ENCODE measurements around the gene ETV5. TPM values are rescaled to one million over a fixed set of nuclear protein-coding genes. Genes with fewer than 3 reads are reported as not detected.

The ETV5 gene
- total RNA-seq, 1 experiment from 2014 or later, result 16.2 TPM

DNA sequence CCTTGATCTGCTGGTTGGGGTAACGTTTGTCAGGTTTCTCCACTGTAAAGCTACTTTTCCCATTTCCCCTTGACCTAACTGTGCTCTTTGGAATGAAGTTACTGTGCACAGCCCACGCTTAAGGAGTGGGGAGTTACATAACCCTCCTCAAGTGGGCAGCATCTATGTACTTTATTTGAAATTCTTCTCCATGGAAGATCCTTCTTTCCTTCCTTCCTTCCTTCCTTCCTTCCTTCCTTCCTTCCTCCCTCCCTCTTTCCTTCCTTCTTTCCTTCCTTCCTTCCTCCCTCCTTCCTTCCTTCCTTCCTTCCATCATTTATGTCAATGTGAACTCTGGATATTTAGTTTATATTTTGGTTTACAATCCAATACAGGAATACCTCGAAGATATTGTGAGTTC is 94.0 kb downstream of the ETV5 start:
- Histone ChIP-seq H3K9me3 (no peaks in the 10 kb centered on the region), H3K36me3 (ENCODE audit: control insufficient read depth, insufficient read depth, low read length) (no peaks in the 10 kb centered on the region), H3K27me3 (replicated peaks; ENCODE audit: control insufficient read depth, insufficient read depth, low read length) (no peaks in the 10 kb centered on the region), H3K4me1 (no peaks in the 10 kb centered on the region), H3K4me3 (ENCODE audit: low read depth, low read length) (no peak overlapping the region)
- Mint-ChIP-seq H3K36me3 (ENCODE audit: insufficient read depth, unreplicated experiment) (no peaks in the 10 kb centered on the region), H3K9me3 (ENCODE audit: unreplicated experiment) (no peaks in the 10 kb centered on the region), H3K4me1 (ENCODE audit: low read depth, unreplicated experiment) (no peaks in the 10 kb centered on the region), H3K4me3 (ENCODE audit: unreplicated experiment) (no peak overlapping the region), H3K27me3 (ENCODE audit: insufficient read depth, unreplicated experiment) (peaks cover 10% of the 10 kb centered on the region), H3K27ac (ENCODE audit: unreplicated experiment) (no peak overlapping the region)
- no peak for DNase-seq
- TF ChIP-seq CTCF (IDR thresholded peaks at IDR 0.05; ENCODE audit: insufficient read depth in 1 of 2, low read depth in 1 of 2, low read length in 1 of 2, severe bottlenecking in 1 of 2, unreplicated experiment in 1 of 2), result no peak
- no TSS peak for BruUV-seq (replicated peaks)
- POLR2A ChIA-PET, result no interaction called here
- intact Hi-C loops (cut with micrococcal nuclease; ENCODE audit: unreplicated experiment), result no loop called here
- CTCF ChIA-PET, result no interaction called here

GRCh38 chr3:186013312-186013711 is 95.6 kb downstream of the ETV5 start:
- no peaks in the 10 kb centered on the region for H3K36me3 Mint-ChIP-seq (ENCODE audit: insufficient read depth, unreplicated experiment)
- BruUV-seq (replicated peaks), result no TSS peak
- H3K4me1 Mint-ChIP-seq (ENCODE audit: low read depth, unreplicated experiment), result no peaks in the 10 kb centered on the region
- TF ChIP-seq CTCF (IDR thresholded peaks at IDR 0.05; ENCODE audit: insufficient read depth in 1 of 2, low read depth in 1 of 2, low read length in 1 of 2, severe bottlenecking in 1 of 2, unreplicated experiment in 1 of 2), result no peak
- no peak overlapping the region for H3K4me3 ChIP-seq (ENCODE audit: low read depth, low read length)
- CTCF ChIA-PET, result no interaction called here
- no peaks in the 10 kb centered on the region for H3K27me3 ChIP-seq (replicated peaks; ENCODE audit: control insufficient read depth, insufficient read depth, low read length)
- no peaks in the 10 kb centered on the region for H3K36me3 ChIP-seq (ENCODE audit: control insufficient read depth, insufficient read depth, low read length)
- POLR2A ChIA-PET, result no interaction called here
- H3K9me3 ChIP-seq, result no peaks in the 10 kb centered on the region
- intact Hi-C loops (cut with micrococcal nuclease; ENCODE audit: unreplicated experiment), result no loop called here
- peaks cover 10% of the 10 kb centered on the region for H3K27me3 Mint-ChIP-seq (ENCODE audit: insufficient read depth, unreplicated experiment)
- no peak for DNase-seq
- H3K27ac Mint-ChIP-seq (ENCODE audit: unreplicated experiment), result no peak overlapping the region
- no peaks in the 10 kb centered on the region for H3K4me1 ChIP-seq
- H3K4me3 Mint-ChIP-seq (ENCODE audit: unreplicated experiment), result no peak overlapping the region
- H3K9me3 Mint-ChIP-seq (ENCODE audit: unreplicated experiment), result no peaks in the 10 kb centered on the region

- peak in 1 of 2 experiments; percentile 4 for DNase-seq
- ChIA-PET POLR2A (no interaction called here), CTCF (no interaction called here)
- H3K9me3 Mint-ChIP-seq (ENCODE audit: unreplicated experiment), result no peaks in the 10 kb centered on the region
- Histone ChIP-seq H3K9me3 (no peaks in the 10 kb centered on the region), H3K27me3 (replicated peaks; ENCODE audit: control insufficient read depth, insufficient read depth, low read length) (no peaks in the 10 kb centered on the region), H3K4me1 (no peaks in the 10 kb centered on the region), H3K4me3 (ENCODE audit: low read depth, low read length) (no peak overlapping the region), H3K36me3 (ENCODE audit: control insufficient read depth, insufficient read depth, low read length) (no peaks in the 10 kb centered on the region)
- no peaks in the 10 kb centered on the region for H3K4me1 Mint-ChIP-seq (ENCODE audit: low read depth, unreplicated experiment)
- no peak overlapping the region for H3K27ac Mint-ChIP-seq (ENCODE audit: unreplicated experiment)
- BruUV-seq (replicated peaks), result no TSS peak
- no peak for TF ChIP-seq CTCF (IDR thresholded peaks at IDR 0.05; ENCODE audit: insufficient read depth in 1 of 2, low read depth in 1 of 2, low read length in 1 of 2, severe bottlenecking in 1 of 2, unreplicated experiment in 1 of 2)
- no peak overlapping the region for H3K4me3 Mint-ChIP-seq (ENCODE audit: unreplicated experiment)
- intact Hi-C loops (cut with micrococcal nuclease; ENCODE audit: unreplicated experiment), result no loop called here
- no peaks in the 10 kb centered on the region for H3K36me3 Mint-ChIP-seq (ENCODE audit: insufficient read depth, unreplicated experiment)
- H3K27me3 Mint-ChIP-seq (ENCODE audit: insufficient read depth, unreplicated experiment), result peaks cover 7% of the 10 kb centered on the region
Observed at GRCh38 chr3:186012137-186012536, 96.8 kb downstream of the ETV5 start.

Data from Caco-2 (cell line).